Cardiac muscle cell (in vitro differentiated cells and primary cell): Measurements from ENCODE around the gene PCDHA11. TPM values are rescaled to one million over a fixed set of nuclear protein-coding genes. Genes with fewer than 3 reads are reported as not detected.
"Not testable (repeated sequence)": the region's sequence is repeated elsewhere in the genome, so short reads cannot be mapped to it uniquely, and the experiment has no call there.

Experiments
- DNase-seq, 2 donors: peaks; one replicate each; pipeline versions ENCODE4 v3.0.0 to v3.0.0-alpha.2; 2010 to 2017; ENCODE audit warnings: low read depth in 1 of 2, low spot score in 1 of 2
- H3K27ac ChIP-seq: fragments of 200-600 bp; sonication (generic); 2 replicates; pipeline ENCODE4 v1.5.1; 2016
- H3K27me3 ChIP-seq: fragments of 200-600 bp; sonication (generic); 2 replicates; pipeline ENCODE4 v1.6.0; 2016; ENCODE audit warnings: control low read depth
- H3K36me3 ChIP-seq: fragments of 200-600 bp; sonication (generic); 2 replicates; pipeline ENCODE4 v1.5.1; 2016; ENCODE audit warnings: control low read depth
- H3K4me1 ChIP-seq: fragments of 200-600 bp; sonication (generic); 2 replicates; pipeline ENCODE4 v1.8.1; 2017; ENCODE audit warnings: low read depth, mild to moderate bottlenecking, mixed run types
- H3K4me3 ChIP-seq: fragments of 200-600 bp; sonication (generic); 2 replicates; pipeline ENCODE4 v1.5.1; 2016; ENCODE audit warnings: mild to moderate bottlenecking
- H3K9me3 ChIP-seq: fragments of 200-600 bp; sonication (generic); 2 replicates; pipeline ENCODE4 v1.5.1; 2017; ENCODE audit warnings: low read depth, mild to moderate bottlenecking, control low read depth
- polyA plus RNA-seq: library from polyadenylated mRNA; unstranded; fragments of >200 nt; fragmentation: Nextera tagmentation; extraction: Ambion mirVana; gene quantifications from 2 replicates; pipeline ENCODE4 v1.2.1, GENCODE V29; 2016
- total RNA-seq: library from RNA; depleted of rRNA; stranded (reverse); fragments of >200 nt; gene quantifications from 2 replicates; pipeline ENCODE4 v1.2.3, GENCODE V29; 2016
- TF ChIP-seq, protein P1 (sequence below): IDR thresholded peaks from 2 replicates; pipeline ENCODE4 v1.5.1; 2012; ENCODE audit warnings: low read depth, mild to moderate bottlenecking, low read length

The PCDHA11 gene, protein sequence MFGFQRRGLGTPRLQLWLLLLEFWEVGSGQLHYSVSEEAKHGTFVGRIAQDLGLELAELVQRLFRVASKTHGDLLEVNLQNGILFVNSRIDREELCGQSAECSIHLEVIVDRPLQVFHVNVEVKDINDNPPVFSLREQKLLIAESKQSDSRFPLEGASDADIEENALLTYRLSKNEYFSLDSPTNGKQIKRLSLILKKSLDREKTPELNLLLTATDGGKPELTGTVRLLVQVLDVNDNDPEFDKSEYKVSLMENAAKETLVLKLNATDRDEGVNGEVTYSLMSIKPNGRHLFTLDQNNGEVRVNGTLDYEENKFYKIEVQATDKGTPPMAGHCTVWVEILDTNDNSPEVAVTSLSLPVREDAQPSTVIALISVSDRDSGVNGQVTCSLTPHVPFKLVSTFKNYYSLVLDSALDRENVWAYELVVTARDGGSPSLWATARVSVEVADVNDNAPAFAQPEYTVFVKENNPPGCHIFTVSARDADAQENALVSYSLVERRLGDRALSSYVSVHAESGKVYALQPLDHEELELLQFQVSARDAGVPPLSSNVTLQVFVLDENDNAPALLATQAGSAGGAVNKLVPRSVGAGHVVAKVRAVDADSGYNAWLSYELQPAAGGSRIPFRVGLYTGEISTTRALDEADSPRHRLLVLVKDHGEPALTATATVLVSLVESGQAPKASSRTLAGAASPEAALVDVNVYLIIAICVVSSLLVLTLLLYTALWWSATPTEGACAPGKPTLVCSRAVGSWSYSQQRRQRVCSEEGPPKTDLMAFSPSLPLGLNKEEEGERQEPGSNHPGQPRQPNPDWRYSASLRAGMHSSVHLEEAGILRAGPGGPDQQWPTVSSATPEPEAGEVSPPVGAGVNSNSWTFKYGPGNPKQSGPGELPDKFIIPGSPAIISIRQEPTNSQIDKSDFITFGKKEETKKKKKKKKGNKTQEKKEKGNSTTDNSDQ
- total RNA-seq, result 9.9 and 10.8 TPM in 2 replicates
- polyA plus RNA-seq, result 6.1 and 7.5 TPM in 2 replicates

DNA sequence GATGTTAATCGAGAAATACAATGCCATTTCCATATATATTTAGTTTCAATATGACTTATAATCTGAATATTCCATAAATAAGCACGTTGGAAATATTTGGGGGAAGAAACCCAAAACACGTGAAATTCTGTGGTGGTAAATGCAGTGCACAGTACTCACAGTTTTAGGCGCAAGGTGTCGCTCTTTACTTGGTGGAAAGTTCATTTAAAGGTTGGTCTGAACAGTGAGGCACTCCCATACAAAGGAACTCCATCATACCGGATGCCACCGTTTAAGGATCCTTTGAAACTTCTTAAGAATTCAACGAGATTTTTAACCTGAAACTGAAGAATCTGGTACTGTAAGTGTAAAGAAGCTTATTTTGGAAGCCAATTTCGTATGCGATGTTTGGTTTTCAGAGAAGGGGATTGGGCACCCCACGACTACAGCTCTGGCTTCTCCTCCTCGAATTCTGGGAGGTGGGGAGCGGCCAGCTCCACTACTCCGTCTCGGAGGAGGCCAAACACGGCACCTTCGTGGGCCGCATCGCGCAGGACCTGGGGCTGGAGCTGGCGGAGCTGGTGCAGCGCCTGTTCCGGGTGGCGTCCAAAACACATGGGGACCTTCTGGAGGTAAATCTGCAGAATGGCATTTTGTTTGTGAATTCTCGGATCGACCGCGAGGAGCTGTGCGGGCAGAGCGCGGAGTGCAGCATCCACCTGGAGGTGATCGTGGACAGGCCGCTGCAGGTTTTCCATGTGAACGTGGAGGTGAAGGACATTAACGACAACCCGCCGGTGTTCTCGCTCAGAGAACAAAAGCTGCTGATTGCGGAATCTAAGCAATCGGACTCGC lies at the start of gene PCDHA11:
TSS of gene PCDHA11 (plus strand) at position 237 of the 834 bp plus-strand sequence. CDS start at position 384, 147 bp downstream.
- no peaks in the 10 kb centered on the region for H3K9me3 ChIP-seq
- no peak within 1 kb of the TSS for H3K27ac ChIP-seq
- H3K36me3 ChIP-seq, result no peaks in the 10 kb centered on the region
- TF ChIP-seq, protein P1, sequence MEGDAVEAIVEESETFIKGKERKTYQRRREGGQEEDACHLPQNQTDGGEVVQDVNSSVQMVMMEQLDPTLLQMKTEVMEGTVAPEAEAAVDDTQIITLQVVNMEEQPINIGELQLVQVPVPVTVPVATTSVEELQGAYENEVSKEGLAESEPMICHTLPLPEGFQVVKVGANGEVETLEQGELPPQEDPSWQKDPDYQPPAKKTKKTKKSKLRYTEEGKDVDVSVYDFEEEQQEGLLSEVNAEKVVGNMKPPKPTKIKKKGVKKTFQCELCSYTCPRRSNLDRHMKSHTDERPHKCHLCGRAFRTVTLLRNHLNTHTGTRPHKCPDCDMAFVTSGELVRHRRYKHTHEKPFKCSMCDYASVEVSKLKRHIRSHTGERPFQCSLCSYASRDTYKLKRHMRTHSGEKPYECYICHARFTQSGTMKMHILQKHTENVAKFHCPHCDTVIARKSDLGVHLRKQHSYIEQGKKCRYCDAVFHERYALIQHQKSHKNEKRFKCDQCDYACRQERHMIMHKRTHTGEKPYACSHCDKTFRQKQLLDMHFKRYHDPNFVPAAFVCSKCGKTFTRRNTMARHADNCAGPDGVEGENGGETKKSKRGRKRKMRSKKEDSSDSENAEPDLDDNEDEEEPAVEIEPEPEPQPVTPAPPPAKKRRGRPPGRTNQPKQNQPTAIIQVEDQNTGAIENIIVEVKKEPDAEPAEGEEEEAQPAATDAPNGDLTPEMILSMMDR, result no peak
- H3K4me3 ChIP-seq, result peak within 1 kb of the TSS; percentile 48
- DNase-seq, result peak; percentile 7 to 66
- H3K27me3 ChIP-seq, result no peaks in the 10 kb centered on the region
- H3K4me1 ChIP-seq, result no peaks in the 10 kb centered on the region

DNA sequence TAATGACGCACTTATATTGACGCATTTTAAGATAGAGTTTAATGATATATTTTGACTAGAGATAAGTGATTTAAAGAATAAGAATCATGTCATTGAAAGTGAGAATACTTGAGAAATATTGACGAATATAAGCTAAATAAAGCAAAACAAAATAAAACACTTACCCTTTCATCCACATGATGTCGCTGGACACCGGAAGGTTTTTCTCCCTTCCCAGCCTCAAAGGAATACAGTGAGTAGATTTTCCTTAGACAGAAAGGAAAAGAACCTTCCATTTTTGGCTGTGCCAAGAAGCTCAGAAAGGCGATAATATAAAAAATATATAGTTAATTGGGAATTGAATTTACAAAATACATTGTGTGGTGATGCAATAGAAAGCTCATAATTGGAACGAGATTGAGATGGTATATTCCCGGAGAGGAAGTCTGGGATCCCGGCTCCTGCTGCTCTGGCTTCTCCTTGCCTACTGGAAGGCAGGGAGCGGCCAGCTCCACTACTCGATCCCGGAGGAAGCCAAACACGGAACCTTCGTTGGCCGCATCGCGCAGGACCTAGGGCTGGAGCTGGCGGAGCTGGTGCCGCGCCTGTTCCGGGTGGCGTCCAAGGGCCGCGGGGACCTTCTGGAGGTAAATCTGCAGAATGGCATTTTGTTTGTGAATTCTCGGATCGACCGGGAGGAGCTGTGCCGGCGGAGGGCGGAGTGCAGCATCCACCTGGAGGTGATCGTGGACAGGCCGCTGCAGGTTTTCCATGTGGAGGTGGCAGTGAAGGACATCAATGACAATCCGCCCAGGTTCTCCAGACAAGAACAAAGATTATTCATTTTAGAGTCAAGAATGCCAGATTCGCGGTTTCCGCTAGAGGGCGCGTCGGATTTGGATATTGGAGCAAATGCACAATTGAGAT lies 47.1 kb upstream of the PCDHA11 start, which contains the start of gene PCDHA5:
TSS of gene PCDHA5 (plus strand) at position 239 of the 906 bp plus-strand sequence.
- Histone ChIP-seq H3K9me3 (no peaks in the 10 kb centered on the region), H3K27me3 (no peaks in the 10 kb centered on the region), H3K27ac (no peak within 1 kb of the TSS), H3K36me3 (no peaks in the 10 kb centered on the region), H3K4me1 (no peaks in the 10 kb centered on the region), H3K4me3 (no peak within 1 kb of the TSS)
- peak in 1 of 2 donors; percentile 8 for DNase-seq
- TF ChIP-seq, protein P1, result peak; percentile 31

GRCh38 chr5:140822281-140822629 lies 46.5 kb upstream of the PCDHA11 start:
- Histone ChIP-seq H3K4me1 (no peaks in the 10 kb centered on the region), H3K27ac (no peak overlapping the region), H3K36me3 (no peaks in the 10 kb centered on the region), H3K4me3 (no peak overlapping the region), H3K27me3 (no peaks in the 10 kb centered on the region), H3K9me3 (no peaks in the 10 kb centered on the region)
- no peak for DNase-seq
- TF ChIP-seq, protein P1, result no peak

DNA sequence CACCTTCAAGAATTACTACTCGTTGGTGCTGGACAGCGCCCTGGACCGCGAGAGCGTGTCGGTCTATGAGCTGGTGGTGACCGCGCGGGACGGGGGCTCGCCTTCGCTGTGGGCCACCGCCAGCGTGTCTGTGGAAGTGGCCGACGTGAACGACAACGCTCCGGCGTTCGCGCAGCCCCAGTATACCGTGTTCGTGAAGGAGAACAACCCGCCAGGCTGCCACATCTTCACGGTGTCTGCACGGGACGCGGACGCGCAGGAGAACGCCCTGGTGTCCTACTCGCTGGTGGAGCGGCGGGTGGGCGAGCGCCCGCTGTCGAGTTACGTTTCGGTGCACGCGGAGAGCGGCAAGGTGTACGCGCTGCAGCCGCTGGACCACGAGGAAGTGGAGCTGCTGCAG lies 45.8 kb upstream of the PCDHA11 start:
- H3K4me1 ChIP-seq, H3K9me3 ChIP-seq, H3K27me3 ChIP-seq, DNase-seq, H3K36me3 ChIP-seq, H3K27ac ChIP-seq, H3K4me3 ChIP-seq: not testable (repeated sequence)

DNA sequence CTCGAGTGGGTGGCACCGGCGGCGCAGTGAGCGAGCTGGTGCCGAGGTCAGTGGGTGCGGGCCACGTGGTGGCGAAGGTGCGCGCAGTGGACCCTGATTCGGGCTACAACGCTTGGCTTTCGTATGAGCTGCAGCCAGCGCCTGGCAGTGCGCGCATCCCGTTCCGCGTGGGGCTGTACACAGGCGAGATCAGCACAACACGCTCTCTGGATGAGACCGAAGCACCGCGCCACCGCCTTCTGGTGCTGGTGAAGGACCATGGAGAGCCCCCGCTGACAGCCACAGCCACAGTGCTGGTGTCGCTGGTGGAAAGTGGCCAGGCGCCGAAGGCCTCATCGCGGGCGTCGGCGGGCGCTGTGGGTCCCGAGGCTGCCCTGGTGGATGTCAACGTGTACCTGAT lies 45.3 kb upstream of the PCDHA11 start:
- Histone ChIP-seq H3K4me1 (no peaks in the 10 kb centered on the region), H3K36me3 (no peaks in the 10 kb centered on the region), H3K9me3 (no peaks in the 10 kb centered on the region), H3K27ac (no peak overlapping the region), H3K4me3 (no peak overlapping the region), H3K27me3 (no peaks in the 10 kb centered on the region)
- DNase-seq, result no peak
- TF ChIP-seq, protein P1, result no peak
